Measurements from ENCODE around the gene SEC14L1.
A peak's percentile ranks its signal among the peaks of the same experiment; 100 is the strongest.
"Not testable (repeated sequence)": the region's sequence is repeated elsewhere in the genome, so short reads cannot be mapped to it uniquely, and the experiment has no call there.

The SEC14L1 gene

GRCh38 chr17:77144227-77144626 is 3.5 kb downstream of the SEC14L1 start:
- no peak for DNase-seq

GRCh38 chr17:77145224-77145611 is 4.4 kb downstream of the SEC14L1 start:
- no peak for DNase-seq

- no peak for DNase-seq
Measured at GRCh38 chr17:77145612-77146245, 5.0 kb downstream of the SEC14L1 start.

DNA sequence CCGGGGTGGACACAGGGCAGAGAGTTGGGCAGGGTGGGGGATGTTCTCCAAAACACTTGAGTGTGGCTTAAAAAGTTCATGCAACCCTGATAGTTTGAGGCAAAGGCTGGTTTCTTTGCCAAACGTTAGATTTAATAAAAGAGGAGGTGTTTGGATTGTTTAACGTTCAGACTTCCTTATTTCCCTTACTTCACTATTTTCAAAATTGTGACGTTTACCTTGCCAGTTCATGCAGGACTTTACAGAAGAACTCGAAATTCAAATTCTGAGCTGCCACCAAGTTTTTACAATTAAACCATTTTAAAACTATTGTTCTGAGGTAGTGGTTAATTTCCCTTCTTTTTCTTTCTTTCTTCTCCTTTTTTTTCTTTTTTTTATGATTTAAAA is 5.5 kb downstream of the SEC14L1 start:
- DNase-seq, result no peak

GRCh38 chr17:77146882-77147281 is 6.1 kb downstream of the SEC14L1 start:
- no peak for DNase-seq

- DNase-seq, result no peak
Measured at GRCh38 chr17:77147357-77147801, 6.6 kb downstream of the SEC14L1 start.

DNA sequence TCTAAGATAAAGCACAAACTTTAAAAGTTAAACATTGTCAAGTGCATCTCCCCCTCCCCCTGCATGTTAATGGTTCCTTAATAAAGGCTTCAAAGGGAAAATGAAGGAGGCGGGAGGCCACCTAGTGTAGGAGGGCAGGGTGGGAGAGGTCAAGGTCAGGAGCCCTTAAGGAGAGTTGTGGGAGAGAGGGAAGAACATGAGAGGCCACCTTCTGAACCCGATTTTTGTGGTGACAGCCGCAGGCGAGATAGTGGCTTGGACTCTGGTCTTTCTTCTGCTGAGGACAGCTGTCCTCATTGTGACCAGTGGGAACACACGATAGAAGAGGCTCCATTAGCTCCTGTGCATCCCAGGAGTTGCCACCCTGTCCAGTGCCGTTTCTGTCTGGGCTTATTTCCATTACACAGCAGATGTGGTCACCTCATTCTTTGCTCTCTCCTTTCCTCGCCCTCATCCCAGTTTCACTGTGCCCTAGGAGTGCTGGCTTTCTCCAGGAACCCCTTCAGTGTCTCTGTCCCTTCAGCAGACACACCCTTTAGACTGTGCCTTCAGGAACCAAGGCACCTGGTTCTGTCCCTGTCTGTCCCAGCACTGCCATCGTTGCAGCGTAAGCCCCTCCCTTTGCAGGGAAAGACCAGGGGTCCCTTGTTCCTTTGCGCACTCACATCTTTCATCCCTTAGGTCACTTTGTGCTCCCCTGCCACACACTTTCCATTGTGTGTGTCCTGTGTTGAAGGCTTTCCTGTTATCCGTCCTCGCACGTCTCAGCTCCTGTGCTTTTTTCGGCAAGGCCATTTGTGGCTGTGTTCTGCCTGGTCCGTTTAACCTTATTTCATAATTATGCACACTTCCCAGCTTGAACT is 7.5 kb downstream of the SEC14L1 start:
- DNase-seq, result no peak

- DNase-seq, result no peak
Measured at GRCh38 chr17:77148940-77149510, 8.3 kb downstream of the SEC14L1 start.

DNA sequence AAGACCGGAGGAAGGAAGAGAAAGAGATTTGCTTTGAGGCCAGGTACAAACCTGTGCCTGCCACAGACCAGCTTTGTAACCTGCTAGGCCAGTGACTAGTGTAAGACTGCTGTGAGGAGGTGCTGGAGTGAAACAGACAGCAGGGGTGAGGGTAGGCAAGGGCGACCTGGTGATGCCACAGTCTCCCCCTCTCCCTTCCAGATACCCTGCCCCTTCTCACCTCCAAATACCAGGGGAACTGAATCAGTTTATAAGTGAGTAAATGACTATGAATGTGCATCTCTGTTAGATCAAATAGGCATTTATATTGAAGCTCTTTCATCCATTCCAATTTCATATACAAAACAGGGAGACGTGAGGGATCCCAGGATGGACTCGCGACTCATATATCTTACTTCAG is 9.4 kb downstream of the SEC14L1 start:
- DNase-seq, result no peak

- no peak for DNase-seq
Measured at GRCh38 chr17:77151186-77151585, 10.4 kb downstream of the SEC14L1 start.

GRCh38 chr17:77152056-77152455 is 11.3 kb downstream of the SEC14L1 start:
- DNase-seq, result not testable (repeated sequence)

DNA sequence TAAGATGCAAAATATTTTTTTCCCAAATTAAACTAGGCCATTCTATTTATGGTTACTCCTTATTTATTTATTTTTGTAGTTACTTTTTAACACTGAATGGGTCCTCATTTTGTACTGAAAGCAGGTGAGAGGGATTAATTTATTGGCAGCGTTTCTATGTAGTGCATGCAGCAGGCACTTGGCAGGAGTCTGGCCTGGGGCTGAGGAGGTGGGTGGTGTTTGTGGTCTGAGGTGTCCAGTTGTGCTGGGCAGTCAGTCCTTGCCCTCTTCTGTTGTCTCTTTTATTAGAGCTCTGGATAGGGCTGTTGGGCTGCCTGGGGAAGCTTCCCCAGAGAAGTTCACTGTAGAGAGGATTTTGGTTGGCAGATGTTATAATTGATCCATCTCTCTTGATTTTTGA is 12.7 kb downstream of the SEC14L1 start:
- no peak for DNase-seq

GRCh38 chr17:77153999-77154586 is 13.3 kb downstream of the SEC14L1 start:
- DNase-seq, result no peak

GRCh38 chr17:77155125-77155524 is 14.4 kb downstream of the SEC14L1 start:
- DNase-seq, result no peak

- DNase-seq, result not testable (repeated sequence)
Measured at GRCh38 chr17:77157766-77158165, 17.0 kb downstream of the SEC14L1 start.

DNA sequence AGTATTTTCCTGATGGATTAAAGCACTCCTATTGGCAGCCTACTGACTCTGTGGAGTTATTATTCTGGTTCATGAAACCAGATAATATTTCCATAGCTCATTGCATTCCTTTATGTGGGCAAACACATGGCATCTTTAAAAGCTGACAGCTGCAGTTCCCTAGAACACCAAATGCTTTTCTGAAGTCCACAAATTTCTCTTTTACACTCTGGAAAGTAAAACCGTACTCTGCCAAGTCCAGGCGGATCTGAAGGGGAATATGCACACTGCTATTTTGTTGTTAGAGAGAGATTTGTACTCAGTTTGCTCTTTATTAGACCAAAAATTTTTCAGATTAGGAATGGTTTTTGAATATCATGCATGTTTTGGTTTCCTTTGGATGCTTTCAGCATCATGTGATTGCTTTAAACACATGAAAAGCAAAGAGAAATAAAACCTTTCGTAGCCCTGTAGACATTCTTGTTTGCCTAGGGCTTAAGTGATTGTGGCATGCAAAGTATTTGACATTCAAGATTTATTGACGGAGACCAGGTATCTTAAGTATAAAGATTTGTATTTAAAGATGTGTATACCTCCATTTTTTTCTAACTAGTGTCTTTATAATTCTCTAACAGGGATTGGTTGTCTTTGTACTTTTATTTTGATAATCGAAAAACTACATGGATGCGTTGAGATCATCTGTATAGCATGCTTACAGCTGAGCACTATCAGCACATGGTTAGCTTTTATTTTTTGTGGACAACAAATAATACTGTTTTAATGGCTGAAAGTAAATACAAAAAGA is 19.5 kb downstream of the SEC14L1 start:
- no peak for DNase-seq

- no peak for DNase-seq
Measured at GRCh38 chr17:77160875-77161530, 20.2 kb downstream of the SEC14L1 start.

DNA sequence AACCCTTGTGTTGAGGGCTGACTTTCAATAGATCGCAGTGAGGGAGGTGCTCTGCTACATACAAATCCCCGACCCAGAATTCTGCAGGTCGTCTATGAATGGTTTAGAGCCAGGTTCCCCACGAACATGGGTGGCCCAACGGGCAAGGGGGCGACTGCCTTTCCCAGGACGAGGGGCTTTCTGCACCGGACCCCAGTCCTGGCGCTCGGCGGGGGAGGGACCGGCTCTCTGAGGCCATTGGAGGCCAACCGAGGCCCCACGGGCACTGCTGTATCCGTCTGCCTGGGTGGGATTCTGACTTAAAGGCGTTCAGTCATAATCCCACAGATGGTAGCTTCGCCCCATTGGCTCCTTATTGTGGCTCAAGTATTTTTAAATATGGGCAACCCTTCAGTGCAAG is 21.2 kb downstream of the SEC14L1 start:
- no peak for DNase-seq

- DNase-seq, result no peak
Measured at GRCh38 chr17:77163001-77163400, 22.2 kb downstream of the SEC14L1 start.

DNA sequence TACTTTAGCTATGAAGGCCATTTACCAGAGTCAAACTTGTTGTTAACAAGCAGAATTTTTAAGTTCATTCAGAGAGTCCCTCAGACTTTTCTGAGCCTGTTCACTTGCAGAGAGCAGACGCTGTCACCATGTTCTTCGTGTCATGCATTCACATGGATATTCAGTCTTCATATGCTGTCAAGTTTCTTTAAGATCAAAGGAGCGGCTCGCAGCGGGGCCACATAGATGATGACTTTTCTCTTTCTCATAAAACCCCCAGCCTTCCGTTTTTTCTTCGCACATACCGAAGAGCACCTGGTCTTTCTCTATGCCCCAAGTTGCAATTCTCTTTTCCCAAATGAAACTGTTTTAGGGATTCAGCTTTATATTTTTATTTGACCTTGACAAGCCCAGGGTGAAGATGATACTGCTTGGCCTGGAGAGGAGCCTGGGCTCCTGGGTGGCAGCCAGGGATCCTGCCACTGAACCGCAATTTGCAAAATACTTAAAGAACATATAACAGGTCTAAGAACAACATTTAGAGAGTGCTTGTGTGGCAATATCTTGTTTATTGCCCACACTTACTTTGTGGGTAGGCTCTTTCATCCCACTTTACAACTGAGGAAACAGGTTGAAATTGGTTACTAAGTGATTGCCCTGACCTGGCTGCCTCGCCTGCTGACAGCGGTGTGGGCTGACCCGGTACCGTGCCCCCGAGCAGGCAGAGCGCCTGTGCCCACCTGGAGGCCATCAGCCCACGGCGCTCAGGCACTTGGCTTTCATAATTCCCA is 22.9 kb downstream of the SEC14L1 start:
- DNase-seq, result no peak

GRCh38 chr17:77164483-77165091 is 23.8 kb downstream of the SEC14L1 start:
- peak; percentile 79 for DNase-seq
